Measurements from ENCODE around the gene CCDC82.

CCDC82 gene

DNA sequence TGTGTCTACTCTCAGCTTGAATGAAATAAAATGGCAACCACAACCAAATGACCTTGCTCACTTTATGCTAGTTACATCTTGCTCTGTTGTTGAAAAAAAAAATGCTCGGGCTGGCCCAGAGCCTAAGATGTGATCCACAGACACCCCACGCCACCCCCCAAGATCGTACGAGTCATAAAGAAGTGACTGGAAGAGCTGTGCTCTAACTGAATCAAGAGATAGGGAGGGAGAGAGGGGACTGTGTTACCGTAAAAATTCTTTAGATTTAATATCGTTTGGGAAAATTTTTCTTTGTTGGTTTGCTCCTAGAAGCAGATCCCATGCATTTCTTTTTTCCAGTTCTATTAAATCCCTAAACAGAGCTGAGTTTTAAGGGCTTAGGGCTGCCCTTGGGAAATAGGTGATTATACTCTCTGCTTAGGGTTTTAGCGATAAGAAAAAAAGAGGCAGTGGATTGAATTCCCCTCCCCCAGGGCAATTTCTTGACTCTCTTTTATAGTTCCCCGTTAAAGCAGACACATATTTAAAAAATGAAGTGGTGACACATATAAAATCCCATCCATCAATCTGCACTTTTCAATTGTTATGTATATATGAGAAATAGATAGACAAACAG is 61.2 kb downstream of the CCDC82 start:
- DNase-seq = no peak

GRCh38 chr11:96326959-96327358 is 62.8 kb downstream of the CCDC82 start:
- DNase-seq = no peak

GRCh38 chr11:96324912-96325311 is 64.8 kb downstream of the CCDC82 start:
- DNase-seq = no peak

GRCh38 chr11:96323642-96323985 is 66.1 kb downstream of the CCDC82 start:
- DNase-seq = no peak

DNA sequence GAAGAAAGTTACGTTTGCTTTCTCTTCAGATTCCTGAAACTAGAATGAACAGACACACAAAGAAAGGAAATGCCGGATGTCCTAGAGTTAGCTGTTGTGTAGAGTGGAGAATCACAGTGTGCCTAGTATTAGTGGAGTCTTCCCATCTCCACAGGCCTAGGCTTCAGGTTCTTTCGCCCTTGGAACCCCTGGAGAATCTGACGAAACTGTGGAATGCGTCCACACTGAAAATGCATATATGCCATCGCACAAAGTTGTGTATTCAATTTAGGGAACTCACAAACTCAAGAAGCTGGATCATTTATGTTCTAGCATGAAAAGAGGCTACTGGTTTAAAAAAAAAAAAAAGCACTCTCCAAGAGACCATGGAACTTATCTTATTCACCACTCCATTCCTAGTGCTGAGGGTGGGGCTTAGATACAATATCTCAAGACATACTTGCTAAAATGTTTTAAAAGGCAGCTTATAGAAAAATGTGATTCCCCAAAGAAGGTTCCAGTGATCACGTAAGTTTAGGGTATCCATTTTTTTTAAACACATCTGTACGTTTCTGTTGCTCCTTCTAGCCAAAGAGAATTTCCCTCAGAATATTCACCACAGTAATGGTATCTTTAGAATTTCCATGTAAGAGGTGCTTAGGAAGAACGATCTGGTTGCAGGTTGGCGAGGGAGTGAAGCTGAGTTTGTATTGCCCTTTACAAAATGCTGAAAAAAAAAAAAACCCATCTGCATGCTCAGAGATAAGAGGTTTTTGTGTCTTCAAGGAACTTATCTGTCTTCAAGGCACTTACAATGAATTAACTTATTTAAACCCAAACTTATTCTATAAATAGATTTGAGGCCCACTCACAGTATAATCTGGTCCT is 66.7 kb downstream of the CCDC82 start:
- no peak for DNase-seq

DNA sequence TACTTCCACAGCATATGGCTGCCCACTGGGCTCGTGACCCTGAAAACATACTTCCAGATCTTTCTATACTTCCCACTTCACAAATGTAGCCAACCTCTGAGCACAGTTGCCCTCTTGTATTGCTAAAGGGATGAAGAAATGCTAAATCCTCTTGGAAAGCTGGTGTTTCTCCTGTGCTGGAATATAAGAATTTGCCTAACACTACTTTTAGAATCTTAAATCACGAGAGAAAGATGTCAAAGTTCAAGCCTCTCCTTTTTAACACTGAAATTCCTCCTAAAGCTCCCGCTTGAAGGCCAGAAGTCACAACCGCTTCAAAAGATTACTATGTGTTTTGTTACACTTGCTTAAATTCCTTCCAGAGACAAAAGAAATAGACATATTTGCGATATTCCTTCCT is 68.6 kb downstream of the CCDC82 start:
- no peak for DNase-seq

DNA sequence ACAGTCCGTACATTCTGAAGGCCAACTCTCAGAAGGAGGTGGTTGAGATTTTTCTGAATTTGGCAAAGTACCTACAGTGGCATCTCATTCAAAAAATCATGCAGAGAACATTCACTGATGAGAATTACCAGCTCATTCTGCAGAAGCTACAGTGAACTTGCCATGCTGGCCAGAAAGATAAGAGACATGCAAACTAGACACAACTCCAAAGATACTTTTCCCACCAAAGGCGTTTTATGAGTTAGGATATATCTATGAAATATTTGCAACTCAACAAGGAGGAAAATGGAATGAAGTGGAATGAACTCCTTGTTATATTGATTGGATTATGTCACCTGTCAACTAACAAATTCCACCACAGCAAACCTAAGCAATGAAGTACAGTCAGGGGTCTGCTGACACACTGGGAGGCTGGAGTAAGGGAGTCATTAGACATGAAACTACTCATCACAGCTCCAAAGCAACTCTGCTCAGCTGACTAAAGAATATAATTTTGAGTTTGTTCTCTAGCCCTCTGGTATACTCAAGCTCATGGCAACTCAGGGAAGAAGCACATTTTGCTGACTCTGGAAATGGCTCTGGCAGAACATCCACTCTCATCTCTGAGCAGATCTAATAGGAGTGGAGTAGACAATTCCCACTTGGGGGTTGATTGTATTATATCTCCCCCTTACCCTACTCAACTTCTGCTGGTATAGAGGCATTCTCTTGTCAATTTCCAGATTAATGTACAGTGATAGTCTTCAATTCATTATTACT is 69.6 kb downstream of the CCDC82 start:
- no peak for DNase-seq

- no peak for DNase-seq
Measured at GRCh38 chr11:96318850-96319249, 70.9 kb downstream of the CCDC82 start.

- no peak for DNase-seq
Measured at GRCh38 chr11:96318399-96318798, 71.3 kb downstream of the CCDC82 start.

GRCh38 chr11:96317985-96318384 is 71.7 kb downstream of the CCDC82 start:
- no peak for DNase-seq

GRCh38 chr11:96317571-96317970 is 72.1 kb downstream of the CCDC82 start:
- DNase-seq = no peak

DNA sequence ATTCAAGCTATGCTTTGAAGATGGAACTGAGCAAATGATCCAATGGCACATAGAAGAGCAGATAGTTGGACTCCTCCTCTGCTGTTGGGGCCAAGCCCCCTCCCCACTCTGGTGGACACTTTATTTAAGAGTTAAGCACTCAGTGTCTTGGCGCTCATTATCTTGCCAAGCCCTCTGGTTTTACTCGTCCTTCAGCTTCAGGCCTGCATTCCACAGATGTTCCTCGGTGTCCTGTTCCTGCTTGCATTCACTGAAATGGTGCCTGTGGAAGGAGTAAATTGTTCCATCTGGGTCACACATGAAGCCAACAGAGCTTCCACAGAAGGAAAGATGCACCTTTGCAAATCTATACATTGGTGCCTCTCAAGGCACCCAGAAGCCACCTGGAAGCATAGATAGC is 72.8 kb downstream of the CCDC82 start:
- DNase-seq = no peak

GRCh38 chr11:96315476-96315875 is 74.2 kb downstream of the CCDC82 start:
- no peak for DNase-seq

- no peak for DNase-seq
Measured at GRCh38 chr11:96314326-96315020, 75.2 kb downstream of the CCDC82 start.

- DNase-seq = no peak
Measured at GRCh38 chr11:96313163-96313562, 76.5 kb downstream of the CCDC82 start.

DNA sequence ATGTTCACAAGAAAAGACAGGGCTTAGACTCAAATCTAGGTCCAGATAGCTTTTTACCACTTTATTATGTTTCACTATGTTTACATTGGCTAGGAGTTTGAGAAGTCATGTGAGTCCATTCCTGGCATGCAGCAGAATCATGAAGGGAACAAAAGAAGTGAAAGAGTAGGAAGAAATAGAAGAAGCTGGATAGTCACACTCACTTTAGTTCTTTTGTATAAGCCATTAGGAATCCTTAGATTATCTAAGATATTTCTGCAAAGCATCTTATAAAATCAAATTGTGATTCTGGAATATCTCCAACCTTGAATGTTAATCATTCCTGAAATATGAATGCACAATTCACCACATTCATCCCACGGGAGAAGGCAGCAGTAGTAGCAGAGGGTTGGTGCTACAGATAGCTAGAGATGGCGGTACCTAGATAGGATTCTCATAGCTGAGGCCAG is 78.6 kb downstream of the CCDC82 start:
- DNase-seq = no peak

DNA sequence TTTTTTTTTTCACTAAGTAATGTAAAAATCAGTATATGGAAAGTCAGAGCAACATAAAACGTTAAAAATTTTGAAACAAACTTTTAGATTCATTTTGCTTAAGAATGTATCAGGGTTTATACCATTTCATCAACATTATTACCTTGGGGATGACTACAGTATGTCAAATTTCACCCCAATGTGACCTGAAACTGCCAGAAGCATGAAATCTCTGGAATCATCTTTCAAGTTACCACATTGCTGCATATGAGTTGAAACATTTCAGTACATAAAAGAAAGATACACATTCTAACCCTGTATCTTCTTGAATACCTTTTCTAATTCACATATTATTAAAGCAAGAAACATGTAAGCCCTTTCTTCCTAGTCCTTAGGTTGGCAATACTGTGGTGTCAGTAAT is 79.5 kb downstream of the CCDC82 start:
- no peak for DNase-seq

- DNase-seq = no peak
Measured at GRCh38 chr11:96309643-96310017, 80.1 kb downstream of the CCDC82 start.

GRCh38 chr11:96309016-96309642 is 80.6 kb downstream of the CCDC82 start:
- no peak for DNase-seq

DNA sequence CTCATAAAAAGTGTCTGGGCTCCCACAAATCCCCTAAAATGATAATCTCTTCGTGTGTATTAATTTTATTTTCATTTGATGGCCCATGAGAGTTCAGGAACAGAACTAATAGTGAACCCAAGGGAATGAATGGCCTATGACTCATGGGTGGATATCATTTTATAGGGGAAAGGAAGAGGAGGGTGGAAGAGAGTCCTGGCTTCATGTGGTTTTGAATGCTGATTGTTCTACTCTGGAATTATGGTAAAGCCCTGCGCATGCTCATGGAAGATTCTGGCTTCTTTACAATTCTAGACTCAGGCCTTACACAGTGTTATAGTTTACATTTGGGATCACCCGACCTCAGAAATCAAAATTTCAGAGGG is 82.0 kb downstream of the CCDC82 start:
- no peak for DNase-seq

GRCh38 chr11:96306933-96307775 is 82.6 kb downstream of the CCDC82 start:
- DNase-seq = peak in 1 of 2 donors; percentile 53

GRCh38 chr11:96306600-96306932 is 83.1 kb downstream of the CCDC82 start:
- DNase-seq = no peak

Data from bone marrow (tissue), 2 donors.